ENCODE measurements around the gene RRM2. TPM values are rescaled to one million over a fixed set of nuclear protein-coding genes. Genes with fewer than 3 reads are reported as not detected.

Gene RRM2
- total and polyA plus RNA-seq, 5 donors from 2014 or later, result 7.9 to 25.8 (median 9.3) TPM

GRCh38 chr2:10078704-10079265 is 43.8 kb upstream of the RRM2 start:
- ATAC-seq (ENCODE audit: low read depth in 2 of 2) (no peak), DNase-seq (no peak)
- Histone ChIP-seq H3K27ac (ENCODE audit: insufficient read depth, low read length, poor library complexity, severe bottlenecking) (no peak overlapping the region), H3K27me3 (ENCODE audit: control insufficient read depth, insufficient read depth, low read length) (peaks cover 33% of the 10 kb centered on the region), H3K9me3 (ENCODE audit: control insufficient read depth in 2 of 2, low read length in 2 of 2) (no peaks in the 10 kb centered on the region), H3K4me3 (ENCODE audit: low read depth, low read length) (no peak overlapping the region), H3K36me3 (ENCODE audit: control insufficient read depth, insufficient read depth, low read length) (no peaks in the 10 kb centered on the region), H3K4me1 (ENCODE audit: control insufficient read depth, insufficient read depth, low read length, poor library complexity, severe bottlenecking) (peaks cover 23% of the 10 kb centered on the region)
- Mint-ChIP-seq H3K36me3 (no peaks in the 10 kb centered on the region), H3K4me1 (peaks cover 6 to 22% (median 15%) of the 10 kb centered on the region in 4 donors), H3K27ac (no peak overlapping the region), H3K9me3 (peaks cover 0 to 1% (median 0%) of the 10 kb centered on the region in 7 donors), H3K27me3 (peaks cover 75% of the 10 kb centered on the region), H3K4me3 (peak overlapping the region; percentile 86 to 92 (median 87))

- no peak overlapping the region for H3K4me3 ChIP-seq (ENCODE audit: low read depth, low read length)
- peaks cover 23% of the 10 kb centered on the region for H3K4me1 ChIP-seq (ENCODE audit: control insufficient read depth, insufficient read depth, low read length, poor library complexity, severe bottlenecking)
- ATAC-seq (ENCODE audit: low read depth in 2 of 2) (peak in 1 of 2 donors; percentile 40), DNase-seq (peak in 1 of 3 donors; percentile 42)
- peak overlapping the region in 1 of 3 donors; percentile 66 for H3K27ac Mint-ChIP-seq
- H3K36me3 ChIP-seq (ENCODE audit: control insufficient read depth, insufficient read depth, low read length), result no peaks in the 10 kb centered on the region
- no peak overlapping the region for H3K27ac ChIP-seq (ENCODE audit: insufficient read depth, low read length, poor library complexity, severe bottlenecking)
- peaks cover 6 to 22% (median 15%) of the 10 kb centered on the region in 4 donors for H3K4me1 Mint-ChIP-seq
- no peaks in the 10 kb centered on the region for H3K36me3 Mint-ChIP-seq
- H3K4me3 Mint-ChIP-seq, result peak overlapping the region; percentile 86 to 92 (median 87)
- H3K27me3 ChIP-seq (ENCODE audit: control insufficient read depth, insufficient read depth, low read length), result peaks cover 39% of the 10 kb centered on the region
- peaks cover 75% of the 10 kb centered on the region for H3K27me3 Mint-ChIP-seq
- no peaks in the 10 kb centered on the region for H3K9me3 ChIP-seq (ENCODE audit: control insufficient read depth in 2 of 2, low read length in 2 of 2)
- peaks cover 0 to 1% (median 0%) of the 10 kb centered on the region in 7 donors for H3K9me3 Mint-ChIP-seq
Measured at GRCh38 chr2:10079266-10079869, 43.2 kb upstream of the RRM2 start.

DNA sequence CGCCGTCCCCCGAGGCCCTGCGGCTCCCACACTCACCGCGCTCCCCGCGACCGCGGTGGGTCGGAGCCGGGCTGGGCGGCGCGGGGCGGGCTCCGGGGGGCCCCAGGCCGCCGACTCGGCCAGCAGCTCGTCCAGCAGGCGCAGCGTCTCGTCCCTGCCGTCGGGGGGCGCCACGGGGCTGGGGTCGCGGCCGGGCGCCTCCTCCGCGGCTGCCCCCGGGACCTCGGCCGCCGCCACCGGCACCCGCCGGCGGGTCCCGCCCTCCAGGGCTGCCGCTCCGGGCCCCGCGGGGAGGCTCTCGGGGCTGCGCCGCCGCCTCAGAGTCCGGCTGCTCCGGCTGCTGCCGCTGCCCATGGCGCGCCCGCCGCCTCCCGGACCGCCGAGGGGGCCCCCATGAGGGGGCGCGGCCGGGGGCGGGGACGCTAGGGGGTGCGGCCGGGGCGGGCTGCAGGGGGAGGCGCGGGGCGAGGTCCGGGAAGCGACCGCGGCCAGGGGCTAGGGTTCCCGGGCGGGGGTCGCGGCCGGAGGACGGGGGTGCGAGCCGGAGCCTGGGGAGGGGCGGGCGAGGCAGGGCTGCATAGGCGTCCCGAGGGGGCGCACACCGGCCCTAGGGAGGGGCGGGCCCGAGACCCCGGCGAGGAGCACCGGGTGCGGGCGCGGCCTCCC is 42.5 kb upstream of the RRM2 start, which contains the start of gene CYS1:
Gene CYS1, minus strand, starts transcription at position 542 of the 666 bp plus-strand sequence. Its CDS starts 188 bp downstream, at position 354.
- H3K4me1 Mint-ChIP-seq, result peaks cover 6 to 22% (median 15%) of the 10 kb centered on the region in 4 donors
- H3K27ac ChIP-seq (ENCODE audit: insufficient read depth, low read length, poor library complexity, severe bottlenecking), result no peak within 1 kb of the TSS
- DNase-seq (no peak), ATAC-seq (ENCODE audit: low read depth in 2 of 2) (peak; percentile 18 to 22)
- H3K4me3 Mint-ChIP-seq, result peak within 1 kb of the TSS; percentile 86 to 92 (median 87)
- peaks cover 23% of the 10 kb centered on the region for H3K4me1 ChIP-seq (ENCODE audit: control insufficient read depth, insufficient read depth, low read length, poor library complexity, severe bottlenecking)
- peaks cover 0 to 1% (median 0%) of the 10 kb centered on the region in 7 donors for H3K9me3 Mint-ChIP-seq
- H3K27me3 ChIP-seq (ENCODE audit: control insufficient read depth, insufficient read depth, low read length), result peaks cover 40% of the 10 kb centered on the region
- H3K36me3 ChIP-seq (ENCODE audit: control insufficient read depth, insufficient read depth, low read length), result no peaks in the 10 kb centered on the region
- H3K9me3 ChIP-seq (ENCODE audit: control insufficient read depth in 2 of 2, low read length in 2 of 2), result no peaks in the 10 kb centered on the region
- peak within 1 kb of the TSS in 1 of 3 donors; percentile 66 for H3K27ac Mint-ChIP-seq
- peak within 1 kb of the TSS; percentile 58 for H3K4me3 ChIP-seq (ENCODE audit: low read depth, low read length)
- H3K27me3 Mint-ChIP-seq, result peaks cover 74% of the 10 kb centered on the region
- no peaks in the 10 kb centered on the region for H3K36me3 Mint-ChIP-seq

DNA sequence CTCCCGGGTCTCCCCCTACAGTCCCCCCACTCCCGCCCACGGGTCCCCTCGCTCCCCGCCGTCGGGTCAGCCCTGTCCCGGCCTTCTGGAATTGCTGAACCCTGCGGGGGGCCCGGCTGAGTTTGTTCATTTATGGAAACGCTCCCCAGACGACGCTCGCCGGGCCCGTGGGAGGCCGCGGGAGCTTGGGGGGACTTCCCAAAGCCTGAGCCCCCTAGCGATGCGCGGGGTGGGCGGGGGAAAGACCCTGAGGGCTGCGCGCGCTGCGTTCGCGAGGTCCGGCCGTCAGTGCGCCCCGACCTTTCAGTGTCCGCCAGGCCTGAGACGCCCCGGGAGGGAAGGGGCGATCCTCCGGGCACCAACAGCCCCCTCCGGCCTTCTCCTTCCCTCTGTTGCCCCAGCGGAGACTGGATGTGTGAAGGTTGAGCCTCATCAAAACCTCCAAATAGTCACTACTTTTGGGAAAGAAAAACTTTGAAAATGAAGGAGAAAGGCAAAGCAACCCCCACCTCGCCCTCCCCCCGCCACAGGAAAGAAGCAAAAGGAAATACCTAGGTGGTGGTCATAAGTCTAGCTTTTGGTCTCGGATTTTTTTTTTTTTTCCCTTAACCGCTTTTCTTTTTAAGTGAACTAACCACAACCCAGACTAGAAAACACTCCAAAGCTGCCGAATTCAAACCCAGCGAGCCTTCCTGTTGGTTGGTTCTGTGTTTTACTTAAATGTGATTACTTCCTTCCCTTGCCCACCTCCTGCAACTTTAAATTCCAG is 41.8 kb upstream of the RRM2 start:
- Histone ChIP-seq H3K27ac (ENCODE audit: insufficient read depth, low read length, poor library complexity, severe bottlenecking) (no peak overlapping the region), H3K9me3 (ENCODE audit: control insufficient read depth in 2 of 2, low read length in 2 of 2) (no peaks in the 10 kb centered on the region), H3K4me3 (ENCODE audit: low read depth, low read length) (peak overlapping the region; percentile 58), H3K36me3 (ENCODE audit: control insufficient read depth, insufficient read depth, low read length) (no peaks in the 10 kb centered on the region), H3K27me3 (ENCODE audit: control insufficient read depth, insufficient read depth, low read length) (peaks cover 41% of the 10 kb centered on the region), H3K4me1 (ENCODE audit: control insufficient read depth, insufficient read depth, low read length, poor library complexity, severe bottlenecking) (peaks cover 23% of the 10 kb centered on the region)
- Mint-ChIP-seq H3K36me3 (no peaks in the 10 kb centered on the region), H3K4me1 (peaks cover 6 to 22% (median 15%) of the 10 kb centered on the region in 4 donors), H3K27me3 (peaks cover 73% of the 10 kb centered on the region), H3K27ac (peak overlapping the region in 1 of 3 donors; percentile 63), H3K4me3 (peak overlapping the region; percentile 74 to 81 (median 80)), H3K9me3 (peaks cover 0 to 1% (median 0%) of the 10 kb centered on the region in 7 donors)
- DNase-seq (peak in 1 of 3 donors; percentile 40), ATAC-seq (ENCODE audit: low read depth in 2 of 2) (no peak)

DNA sequence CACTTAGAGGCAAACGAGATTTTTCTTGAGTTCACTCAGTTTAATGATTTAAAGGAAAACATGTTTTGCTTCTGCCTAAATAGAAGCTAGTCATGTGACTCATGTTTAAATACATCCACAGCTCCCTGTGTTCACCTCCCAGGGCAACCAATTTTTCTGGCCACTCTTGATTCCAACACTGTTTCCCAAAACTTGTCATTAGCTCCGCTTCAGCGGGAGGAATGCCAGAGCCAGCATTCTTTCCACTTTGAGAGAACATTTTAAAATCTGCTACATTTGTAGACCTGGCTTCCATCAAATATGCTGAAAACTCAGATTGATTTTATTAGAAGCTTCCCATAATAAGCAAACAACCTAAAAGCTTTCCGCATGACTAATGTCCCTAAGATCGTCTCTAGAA is 39.5 kb upstream of the RRM2 start:
- H3K9me3 Mint-ChIP-seq, result peaks cover 0 to 1% (median 0%) of the 10 kb centered on the region in 7 donors
- H3K36me3 Mint-ChIP-seq, result no peaks in the 10 kb centered on the region
- Histone ChIP-seq H3K36me3 (ENCODE audit: control insufficient read depth, insufficient read depth, low read length) (no peaks in the 10 kb centered on the region), H3K27ac (ENCODE audit: insufficient read depth, low read length, poor library complexity, severe bottlenecking) (no peak overlapping the region), H3K4me3 (ENCODE audit: low read depth, low read length) (no peak overlapping the region), H3K9me3 (ENCODE audit: control insufficient read depth in 2 of 2, low read length in 2 of 2) (no peaks in the 10 kb centered on the region), H3K4me1 (ENCODE audit: control insufficient read depth, insufficient read depth, low read length, poor library complexity, severe bottlenecking) (peaks cover 23% of the 10 kb centered on the region), H3K27me3 (ENCODE audit: control insufficient read depth, insufficient read depth, low read length) (peaks cover 35% of the 10 kb centered on the region)
- ATAC-seq (ENCODE audit: low read depth in 2 of 2) (no peak), DNase-seq (no peak)
- H3K4me1 Mint-ChIP-seq, result peaks cover 6 to 17% (median 15%) of the 10 kb centered on the region in 4 donors
- peaks cover 73% of the 10 kb centered on the region for H3K27me3 Mint-ChIP-seq
- H3K4me3 Mint-ChIP-seq, result peak overlapping the region in 2 of 4 donors; percentile 29 to 89
- H3K27ac Mint-ChIP-seq, result no peak overlapping the region

GRCh38 chr2:10083692-10084211 is 38.8 kb upstream of the RRM2 start:
- peaks cover 0 to 1% (median 0%) of the 10 kb centered on the region in 7 donors for H3K9me3 Mint-ChIP-seq
- peaks cover 70% of the 10 kb centered on the region for H3K27me3 Mint-ChIP-seq
- ATAC-seq (ENCODE audit: low read depth in 2 of 2), result no peak
- DNase-seq, result no peak
- Histone ChIP-seq H3K4me3 (ENCODE audit: low read depth, low read length) (no peak overlapping the region), H3K27me3 (ENCODE audit: control insufficient read depth, insufficient read depth, low read length) (peaks cover 28% of the 10 kb centered on the region), H3K4me1 (ENCODE audit: control insufficient read depth, insufficient read depth, low read length, poor library complexity, severe bottlenecking) (peaks cover 23% of the 10 kb centered on the region), H3K36me3 (ENCODE audit: control insufficient read depth, insufficient read depth, low read length) (no peaks in the 10 kb centered on the region), H3K9me3 (ENCODE audit: control insufficient read depth in 2 of 2, low read length in 2 of 2) (no peaks in the 10 kb centered on the region), H3K27ac (ENCODE audit: insufficient read depth, low read length, poor library complexity, severe bottlenecking) (no peak overlapping the region)
- no peaks in the 10 kb centered on the region for H3K36me3 Mint-ChIP-seq
- peak overlapping the region in 1 of 3 donors; percentile 18 for H3K27ac Mint-ChIP-seq
- peaks cover 6 to 17% (median 13%) of the 10 kb centered on the region in 4 donors for H3K4me1 Mint-ChIP-seq
- peak overlapping the region in 1 of 4 donors; percentile 15 for H3K4me3 Mint-ChIP-seq

Data from CD4-positive, CD25-positive, alpha-beta regulatory T cell (primary cell).